Measurements from ENCODE around the gene SFSWAP. TPM values are rescaled to one million over a fixed set of nuclear protein-coding genes. Genes with fewer than 3 reads are reported as not detected.

Gene SFSWAP
- total and polyA plus RNA-seq, 2 of the 13 experiments (the other 11 are each of a cell fraction or from before 2014, with no cell fraction given), result 17.1 to 27.7 TPM

- TF ChIP-seq, protein P1, sequence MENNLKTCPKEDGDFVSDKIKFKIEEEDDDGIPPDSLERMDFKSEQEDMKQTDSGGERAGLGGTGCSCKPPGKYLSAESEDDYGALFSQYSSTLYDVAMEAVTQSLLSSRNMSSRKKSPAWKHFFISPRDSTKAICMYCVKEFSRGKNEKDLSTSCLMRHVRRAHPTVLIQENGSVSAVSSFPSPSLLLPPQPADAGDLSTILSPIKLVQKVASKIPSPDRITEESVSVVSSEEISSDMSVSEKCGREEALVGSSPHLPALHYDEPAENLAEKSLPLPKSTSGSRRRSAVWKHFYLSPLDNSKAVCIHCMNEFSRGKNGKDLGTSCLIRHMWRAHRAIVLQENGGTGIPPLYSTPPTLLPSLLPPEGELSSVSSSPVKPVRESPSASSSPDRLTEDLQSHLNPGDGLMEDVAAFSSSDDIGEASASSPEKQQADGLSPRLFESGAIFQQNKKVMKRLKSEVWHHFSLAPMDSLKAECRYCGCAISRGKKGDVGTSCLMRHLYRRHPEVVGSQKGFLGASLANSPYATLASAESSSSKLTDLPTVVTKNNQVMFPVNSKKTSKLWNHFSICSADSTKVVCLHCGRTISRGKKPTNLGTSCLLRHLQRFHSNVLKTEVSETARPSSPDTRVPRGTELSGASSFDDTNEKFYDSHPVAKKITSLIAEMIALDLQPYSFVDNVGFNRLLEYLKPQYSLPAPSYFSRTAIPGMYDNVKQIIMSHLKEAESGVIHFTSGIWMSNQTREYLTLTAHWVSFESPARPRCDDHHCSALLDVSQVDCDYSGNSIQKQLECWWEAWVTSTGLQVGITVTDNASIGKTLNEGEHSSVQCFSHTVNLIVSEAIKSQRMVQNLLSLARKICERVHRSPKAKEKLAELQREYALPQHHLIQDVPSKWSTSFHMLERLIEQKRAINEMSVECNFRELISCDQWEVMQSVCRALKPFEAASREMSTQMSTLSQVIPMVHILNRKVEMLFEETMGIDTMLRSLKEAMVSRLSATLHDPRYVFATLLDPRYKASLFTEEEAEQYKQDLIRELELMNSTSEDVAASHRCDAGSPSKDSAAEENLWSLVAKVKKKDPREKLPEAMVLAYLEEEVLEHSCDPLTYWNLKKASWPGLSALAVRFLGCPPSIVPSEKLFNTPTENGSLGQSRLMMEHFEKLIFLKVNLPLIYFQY (CRISPR knock-in tag; IDR thresholded peaks at IDR 0.05; ENCODE audit: borderline replicate concordance), result peak; percentile 63; the same call in 1 of the 2 replicates
- TF ChIP-seq ASH2L (IDR thresholded peaks at IDR 0.05; ENCODE audit: insufficient read length, low read depth, low read length) (no peak), ZNF547 (CRISPR knock-in tag; IDR thresholded peaks at IDR 0.05) (peak; percentile 55; the same call in 1 of the 2 replicates), PATZ1 (CRISPR knock-in tag; IDR thresholded peaks at IDR 0.05) (peak; percentile 73), NONO (IDR thresholded peaks at IDR 0.05) (no peak), NONO (CRISPR knock-in tag; conservative IDR thresholded peaks at IDR 0.05) (peak; percentile 74), ZNF280D (CRISPR knock-in tag; IDR thresholded peaks at IDR 0.05) (no peak), STAG1 (CRISPR knock-in tag; IDR thresholded peaks at IDR 0.05) (peak; percentile 84), PHF21A (CRISPR knock-in tag; IDR thresholded peaks at IDR 0.05) (no peak), GABPB1 (CRISPR knock-in tag; IDR thresholded peaks at IDR 0.05) (peak; percentile 59; the same call in 1 of the 2 replicates), CBX1 (IDR thresholded peaks at IDR 0.05; ENCODE audit: low read depth) (peak; percentile 31)
- TF ChIP-seq, protein P2, sequence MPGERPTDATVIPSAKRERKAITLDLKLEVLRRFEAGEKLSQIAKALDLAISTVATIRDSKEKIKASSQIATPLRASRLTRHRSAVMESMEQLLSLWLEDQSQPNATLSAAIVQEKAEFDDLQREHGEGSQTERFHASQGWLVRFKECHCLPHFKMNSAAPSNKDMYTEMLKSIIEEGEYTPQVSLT (CRISPR knock-in tag; IDR thresholded peaks at IDR 0.05; ENCODE audit: borderline replicate concordance, low read depth), result no peak
- TF ChIP-seq, protein P3, sequence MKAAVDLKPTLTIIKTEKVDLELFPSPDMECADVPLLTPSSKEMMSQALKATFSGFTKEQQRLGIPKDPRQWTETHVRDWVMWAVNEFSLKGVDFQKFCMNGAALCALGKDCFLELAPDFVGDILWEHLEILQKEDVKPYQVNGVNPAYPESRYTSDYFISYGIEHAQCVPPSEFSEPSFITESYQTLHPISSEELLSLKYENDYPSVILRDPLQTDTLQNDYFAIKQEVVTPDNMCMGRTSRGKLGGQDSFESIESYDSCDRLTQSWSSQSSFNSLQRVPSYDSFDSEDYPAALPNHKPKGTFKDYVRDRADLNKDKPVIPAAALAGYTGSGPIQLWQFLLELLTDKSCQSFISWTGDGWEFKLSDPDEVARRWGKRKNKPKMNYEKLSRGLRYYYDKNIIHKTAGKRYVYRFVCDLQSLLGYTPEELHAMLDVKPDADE (CRISPR knock-in tag; IDR thresholded peaks at IDR 0.05), result 0 out of 2 replicates have a peak, but pooled peaks have one; percentile 55
These were observed 119.5 kb downstream of the SFSWAP start (continued) for GRCh38 chr12:131830335-131830913.
